Parathyroid adenoma (tissue), 2 donors: ENCODE data around the gene PRDM2.

Experiments
- H2AFZ ChIP-seq: fragments of 300-600 bp; sonication (generic); one replicate; pipeline ENCODE4 v1.7.0; 2017; ENCODE audit warnings: antibody characterized with exemption, mild to moderate bottlenecking
- H3K27ac ChIP-seq: fragments of 300-600 bp; sonication (generic); one replicate; pipeline ENCODE4 v1.7.0; 2017
- H3K27me3 ChIP-seq: fragments of 300-600 bp; sonication (generic); one replicate; pipeline ENCODE4 v1.7.0; 2017; ENCODE audit warnings: low read length; ENCODE audit not compliant: control insufficient read depth, insufficient read depth
- H3K36me3 ChIP-seq: fragments of 300-600 bp; sonication (generic); one replicate; pipeline ENCODE4 v1.7.0; 2017; ENCODE audit warnings: low read length; ENCODE audit not compliant: control insufficient read depth, insufficient read depth
- H3K4me1 ChIP-seq: fragments of 300-600 bp; sonication (generic); one replicate; pipeline ENCODE4 v1.7.0; 2017; ENCODE audit warnings: control low read depth
- H3K4me2 ChIP-seq: fragments of 300-600 bp; sonication (generic); one replicate; pipeline ENCODE4 v1.7.0; 2017; ENCODE audit warnings: low read length
- H3K4me3 ChIP-seq: fragments of 300-600 bp; sonication (generic); one replicate; pipeline ENCODE4 v1.7.0; 2017; ENCODE audit warnings: low read depth, low read length
- H3K79me2 ChIP-seq: fragments of 300-600 bp; sonication (generic); one replicate; pipeline ENCODE4 v1.7.0; 2017; ENCODE audit warnings: control low read depth
- H3K9ac ChIP-seq: fragments of 300-600 bp; sonication (generic); one replicate; pipeline ENCODE4 v1.7.0; 2017; ENCODE audit warnings: mild to moderate bottlenecking
- H3K9me3 ChIP-seq: fragments of 300-600 bp; sonication (generic); one replicate; pipeline ENCODE4 v1.7.0; 2017; ENCODE audit warnings: low read length; ENCODE audit not compliant: control insufficient read depth
- TF ChIP-seq, protein P1 (sequence below): fragments of 300-600 bp; sonication (generic); IDR thresholded peaks from one replicate; pipeline ENCODE4 v1.7.0; 2017; ENCODE audit warnings: antibody characterized with exemption, mild to moderate bottlenecking
- donor health status: primary hyperparathyroidism.

PRDM2 gene

DNA sequence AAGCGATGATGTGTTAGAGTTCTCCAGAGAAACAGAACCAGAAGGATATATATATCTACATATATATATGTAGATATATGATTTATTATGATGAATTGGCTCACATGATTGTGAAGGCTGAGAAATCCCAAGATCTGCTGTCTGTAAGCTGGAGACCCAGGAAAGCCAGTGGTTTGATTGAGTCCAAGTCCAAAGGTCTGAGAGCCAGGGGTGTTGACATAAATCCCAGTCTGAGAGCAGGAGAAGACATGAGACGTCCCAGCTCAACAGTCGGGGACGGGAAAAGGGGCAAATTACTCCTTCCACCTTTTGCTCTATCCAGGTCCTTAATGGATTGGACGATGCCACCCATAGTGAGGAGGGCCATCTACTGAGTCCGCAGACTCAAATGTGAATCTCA is 126.6 kb downstream of the PRDM2 start:
- Histone ChIP-seq H3K27me3 (no peaks in the 10 kb centered on the region), H2AFZ (no peak overlapping the region), H3K27ac (no peak overlapping the region), H3K79me2 (no peaks in the 10 kb centered on the region), H3K4me2 (no peak overlapping the region), H3K36me3 (no peaks in the 10 kb centered on the region), H3K4me1 (no peaks in the 10 kb centered on the region), H3K4me3 (no peak overlapping the region), H3K9me3 (no peaks in the 10 kb centered on the region), H3K9ac (no peak overlapping the region)
- TF ChIP-seq, protein P1, sequence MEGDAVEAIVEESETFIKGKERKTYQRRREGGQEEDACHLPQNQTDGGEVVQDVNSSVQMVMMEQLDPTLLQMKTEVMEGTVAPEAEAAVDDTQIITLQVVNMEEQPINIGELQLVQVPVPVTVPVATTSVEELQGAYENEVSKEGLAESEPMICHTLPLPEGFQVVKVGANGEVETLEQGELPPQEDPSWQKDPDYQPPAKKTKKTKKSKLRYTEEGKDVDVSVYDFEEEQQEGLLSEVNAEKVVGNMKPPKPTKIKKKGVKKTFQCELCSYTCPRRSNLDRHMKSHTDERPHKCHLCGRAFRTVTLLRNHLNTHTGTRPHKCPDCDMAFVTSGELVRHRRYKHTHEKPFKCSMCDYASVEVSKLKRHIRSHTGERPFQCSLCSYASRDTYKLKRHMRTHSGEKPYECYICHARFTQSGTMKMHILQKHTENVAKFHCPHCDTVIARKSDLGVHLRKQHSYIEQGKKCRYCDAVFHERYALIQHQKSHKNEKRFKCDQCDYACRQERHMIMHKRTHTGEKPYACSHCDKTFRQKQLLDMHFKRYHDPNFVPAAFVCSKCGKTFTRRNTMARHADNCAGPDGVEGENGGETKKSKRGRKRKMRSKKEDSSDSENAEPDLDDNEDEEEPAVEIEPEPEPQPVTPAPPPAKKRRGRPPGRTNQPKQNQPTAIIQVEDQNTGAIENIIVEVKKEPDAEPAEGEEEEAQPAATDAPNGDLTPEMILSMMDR, result no peak

DNA sequence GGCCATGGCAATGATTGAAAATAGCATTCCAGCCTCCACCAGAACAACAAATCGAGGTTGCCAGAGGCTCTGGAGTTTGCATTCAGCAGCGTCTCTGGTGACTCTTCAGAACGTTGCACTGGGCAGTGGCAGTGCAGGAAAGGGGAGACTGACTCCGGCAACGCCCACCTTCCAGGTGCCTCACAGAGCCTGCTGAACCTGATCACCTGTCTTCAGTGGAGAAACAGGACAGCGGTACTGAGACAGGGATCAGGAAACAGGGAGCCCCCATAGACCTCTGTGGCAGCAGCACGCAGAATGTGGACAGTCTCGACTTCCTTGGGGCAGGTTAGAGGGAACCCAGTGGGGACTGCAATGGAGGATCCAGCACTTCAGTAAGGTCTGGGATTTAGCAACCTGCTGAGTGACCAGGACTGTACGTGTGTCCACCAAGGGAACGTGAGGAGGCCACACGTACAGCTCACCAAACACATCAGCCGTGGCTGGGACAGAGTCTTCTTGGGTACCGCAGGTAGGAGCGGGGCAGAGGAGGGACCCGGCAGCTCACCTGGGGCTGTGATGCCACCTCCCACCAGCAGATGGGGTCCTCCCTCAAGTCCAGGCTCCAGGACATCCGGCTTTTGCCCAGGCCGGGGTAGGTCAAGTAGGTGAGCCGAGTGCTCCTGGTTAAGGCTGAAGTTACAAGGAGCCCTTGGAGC is 128.6 kb downstream of the PRDM2 start:
- Histone ChIP-seq H3K4me2 (no peak overlapping the region), H3K27me3 (no peaks in the 10 kb centered on the region), H3K36me3 (no peaks in the 10 kb centered on the region), H3K9ac (no peak overlapping the region), H3K9me3 (no peaks in the 10 kb centered on the region), H2AFZ (no peak overlapping the region), H3K4me1 (no peaks in the 10 kb centered on the region), H3K79me2 (no peaks in the 10 kb centered on the region), H3K4me3 (no peak overlapping the region), H3K27ac (no peak overlapping the region)
- TF ChIP-seq, protein P1, result peak; percentile 34

DNA sequence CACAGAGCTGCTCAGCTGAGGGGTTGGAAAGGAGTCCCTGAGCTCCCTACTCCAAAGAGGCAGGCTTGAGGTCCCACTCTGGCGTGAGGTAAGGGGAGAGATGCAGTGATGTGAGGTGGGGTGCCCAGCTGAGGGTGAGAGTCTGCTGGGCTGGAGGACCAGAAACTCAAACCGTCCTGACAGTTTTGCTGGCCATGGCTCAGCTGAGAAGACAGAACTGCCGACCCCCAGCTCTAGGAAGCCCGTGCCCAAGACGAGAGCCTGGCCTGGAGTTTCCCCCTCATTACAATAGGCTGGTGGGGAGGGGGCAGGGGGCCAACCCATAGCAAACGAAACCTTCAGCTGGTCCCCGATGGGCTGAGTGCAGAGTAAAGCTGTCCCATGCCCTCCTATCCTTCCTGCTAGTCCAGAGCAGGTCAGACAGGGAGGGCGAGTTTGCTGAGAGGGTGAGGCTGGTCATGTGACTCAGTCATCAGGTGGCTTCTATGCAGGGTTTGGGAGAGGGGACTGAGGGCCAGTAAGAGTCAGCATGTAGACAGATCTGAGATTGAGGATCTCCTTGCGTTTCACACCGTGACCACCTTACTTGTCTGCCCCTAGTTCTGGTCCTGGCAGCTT is 129.3 kb downstream of the PRDM2 start:
- H3K4me2 ChIP-seq, result no peak overlapping the region
- H3K79me2 ChIP-seq, result no peaks in the 10 kb centered on the region
- no peak overlapping the region for H3K27ac ChIP-seq
- no peak overlapping the region for H3K9ac ChIP-seq
- no peaks in the 10 kb centered on the region for H3K27me3 ChIP-seq
- H3K4me1 ChIP-seq, result no peaks in the 10 kb centered on the region
- no peaks in the 10 kb centered on the region for H3K36me3 ChIP-seq
- H3K9me3 ChIP-seq, result no peaks in the 10 kb centered on the region
- TF ChIP-seq, protein P1, result no peak
- H2AFZ ChIP-seq, result no peak overlapping the region
- no peak overlapping the region for H3K4me3 ChIP-seq

DNA sequence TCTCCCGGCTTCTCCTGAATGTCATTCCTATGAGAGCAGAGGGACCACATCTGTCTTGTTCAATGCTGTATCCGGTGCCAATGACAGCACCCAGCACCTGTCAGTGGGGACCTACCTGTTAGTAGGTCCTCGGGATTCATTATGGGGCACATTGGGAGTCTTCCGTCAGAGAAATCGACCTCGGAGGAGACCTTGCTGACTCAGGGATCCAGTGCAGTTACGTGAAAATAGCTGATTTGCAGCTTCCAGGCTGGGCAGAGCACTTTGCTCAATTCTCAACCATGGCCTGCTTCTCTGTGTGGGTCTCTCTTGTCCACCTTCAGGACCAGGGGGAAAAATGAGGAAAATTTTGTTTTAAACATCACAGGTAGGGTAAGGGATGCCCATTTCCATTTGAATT is 130.2 kb downstream of the PRDM2 start:
- TF ChIP-seq, protein P1, result no peak
- no peaks in the 10 kb centered on the region for H3K9me3 ChIP-seq
- H3K79me2 ChIP-seq, result no peaks in the 10 kb centered on the region
- no peak overlapping the region for H3K4me2 ChIP-seq
- H3K4me1 ChIP-seq, result no peaks in the 10 kb centered on the region
- no peak overlapping the region for H3K4me3 ChIP-seq
- no peak overlapping the region for H3K27ac ChIP-seq
- H3K27me3 ChIP-seq, result no peaks in the 10 kb centered on the region
- no peak overlapping the region for H2AFZ ChIP-seq
- H3K9ac ChIP-seq, result no peak overlapping the region
- no peaks in the 10 kb centered on the region for H3K36me3 ChIP-seq
